ENCODE results near the gene MBP.

The MBP gene

DNA sequence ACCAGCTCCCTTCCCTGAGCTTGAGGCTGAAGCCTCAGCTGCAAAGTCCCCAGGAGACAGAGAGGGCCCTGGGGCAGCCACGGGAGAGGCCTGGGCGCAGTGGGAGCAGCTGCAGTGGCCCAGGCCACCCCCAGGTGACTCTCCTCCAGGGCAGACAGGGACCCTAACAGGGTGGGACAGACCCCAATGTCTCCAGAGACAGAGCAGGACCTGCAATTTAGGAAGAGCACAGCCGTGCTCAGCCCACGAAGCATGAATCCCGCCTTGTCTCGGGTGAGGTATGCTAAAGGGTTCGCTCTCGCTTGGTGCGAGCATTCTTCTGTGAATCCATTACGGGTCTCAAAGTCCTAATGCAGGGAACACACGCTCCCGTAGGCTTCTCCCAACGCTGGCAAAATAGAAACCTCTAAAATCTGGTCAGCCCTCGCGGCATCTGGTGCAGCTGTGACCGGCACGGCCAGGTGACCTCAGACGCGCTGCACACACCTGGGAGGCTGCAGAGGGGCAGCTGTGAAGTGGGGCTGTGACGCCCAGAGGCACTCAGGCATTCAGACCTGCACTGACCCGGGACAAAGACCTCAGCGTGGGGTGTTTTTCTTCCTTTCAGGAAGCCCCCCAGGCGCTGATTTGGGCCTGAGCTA is 12.6 kb downstream of the MBP start:
- Histone ChIP-seq H3K27me3 (ENCODE audit: insufficient read depth, poor library complexity, severe bottlenecking) (no peaks in the 10 kb centered on the region), H3K9me3 (ENCODE audit: severe bottlenecking) (no peaks in the 10 kb centered on the region), H3K36me3 (ENCODE audit: low read depth) (no peaks in the 10 kb centered on the region), H3K4me1 (ENCODE audit: insufficient read depth, poor library complexity, severe bottlenecking) (peaks cover 8% of the 10 kb centered on the region), H3K27ac (ENCODE audit: poor library complexity, severe bottlenecking) (no peak overlapping the region), H3K4me3 (ENCODE audit: severe bottlenecking) (no peak overlapping the region)
- DNase-seq (ENCODE audit: low spot score) (no peak), ATAC-seq (ENCODE audit: low read depth) (no peak)
- TF ChIP-seq, protein P1, sequence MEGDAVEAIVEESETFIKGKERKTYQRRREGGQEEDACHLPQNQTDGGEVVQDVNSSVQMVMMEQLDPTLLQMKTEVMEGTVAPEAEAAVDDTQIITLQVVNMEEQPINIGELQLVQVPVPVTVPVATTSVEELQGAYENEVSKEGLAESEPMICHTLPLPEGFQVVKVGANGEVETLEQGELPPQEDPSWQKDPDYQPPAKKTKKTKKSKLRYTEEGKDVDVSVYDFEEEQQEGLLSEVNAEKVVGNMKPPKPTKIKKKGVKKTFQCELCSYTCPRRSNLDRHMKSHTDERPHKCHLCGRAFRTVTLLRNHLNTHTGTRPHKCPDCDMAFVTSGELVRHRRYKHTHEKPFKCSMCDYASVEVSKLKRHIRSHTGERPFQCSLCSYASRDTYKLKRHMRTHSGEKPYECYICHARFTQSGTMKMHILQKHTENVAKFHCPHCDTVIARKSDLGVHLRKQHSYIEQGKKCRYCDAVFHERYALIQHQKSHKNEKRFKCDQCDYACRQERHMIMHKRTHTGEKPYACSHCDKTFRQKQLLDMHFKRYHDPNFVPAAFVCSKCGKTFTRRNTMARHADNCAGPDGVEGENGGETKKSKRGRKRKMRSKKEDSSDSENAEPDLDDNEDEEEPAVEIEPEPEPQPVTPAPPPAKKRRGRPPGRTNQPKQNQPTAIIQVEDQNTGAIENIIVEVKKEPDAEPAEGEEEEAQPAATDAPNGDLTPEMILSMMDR (IDR thresholded peaks at IDR 0.05; ENCODE audit: poor library complexity, severe bottlenecking) = no peak

DNA sequence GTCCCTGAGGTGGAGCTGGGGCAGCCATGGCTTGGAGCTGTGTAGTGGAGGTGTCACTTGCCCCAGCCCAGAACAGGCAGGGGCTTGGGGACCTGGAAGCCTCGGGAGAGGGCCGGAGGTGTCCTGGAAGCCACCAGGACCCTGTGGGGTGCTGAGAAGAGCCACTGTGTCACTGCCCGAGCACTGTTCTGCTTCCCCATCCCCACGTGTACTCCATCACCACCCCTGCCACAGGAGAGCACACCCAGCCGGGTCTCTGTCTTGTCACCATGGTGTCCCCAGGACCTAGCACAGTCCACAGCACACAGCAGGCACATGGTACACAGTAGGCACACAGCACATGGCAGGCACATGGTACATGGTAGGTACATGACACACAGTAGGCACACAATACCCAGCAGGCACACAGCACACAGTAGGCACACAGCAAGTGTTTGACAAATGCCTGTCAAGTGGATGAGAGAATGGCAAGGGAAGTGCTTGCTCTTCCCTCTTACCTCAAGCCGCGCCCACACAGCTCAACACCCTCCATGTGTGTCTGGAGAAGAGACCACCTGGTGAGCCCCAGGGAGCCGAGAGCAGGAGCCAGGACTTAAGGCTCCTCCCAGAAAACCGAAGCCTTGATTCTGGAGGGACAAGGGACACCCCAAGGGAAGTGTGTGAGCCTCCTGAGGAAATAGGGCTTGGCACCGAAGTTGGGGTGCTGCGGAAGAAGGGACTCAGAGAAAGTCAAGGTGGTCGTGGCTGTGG is 13.3 kb downstream of the MBP start:
- ATAC-seq (ENCODE audit: low read depth) (no peak), DNase-seq (ENCODE audit: low spot score) (no peak)
- Histone ChIP-seq H3K27me3 (ENCODE audit: insufficient read depth, poor library complexity, severe bottlenecking) (no peaks in the 10 kb centered on the region), H3K27ac (ENCODE audit: poor library complexity, severe bottlenecking) (no peak overlapping the region), H3K36me3 (ENCODE audit: low read depth) (no peaks in the 10 kb centered on the region), H3K4me1 (ENCODE audit: insufficient read depth, poor library complexity, severe bottlenecking) (peaks cover 8% of the 10 kb centered on the region), H3K4me3 (ENCODE audit: severe bottlenecking) (no peak overlapping the region), H3K9me3 (ENCODE audit: severe bottlenecking) (no peaks in the 10 kb centered on the region)
- TF ChIP-seq, protein P1 (IDR thresholded peaks at IDR 0.05; ENCODE audit: poor library complexity, severe bottlenecking) = no peak

GRCh38 chr18:77118256-77119090 is 14.1 kb downstream of the MBP start:
- DNase-seq (ENCODE audit: low spot score) = no peak
- Histone ChIP-seq H3K27ac (ENCODE audit: poor library complexity, severe bottlenecking) (no peak overlapping the region), H3K27me3 (ENCODE audit: insufficient read depth, poor library complexity, severe bottlenecking) (no peaks in the 10 kb centered on the region), H3K9me3 (ENCODE audit: severe bottlenecking) (no peaks in the 10 kb centered on the region), H3K4me1 (ENCODE audit: insufficient read depth, poor library complexity, severe bottlenecking) (peaks cover 16% of the 10 kb centered on the region), H3K36me3 (ENCODE audit: low read depth) (0 out of 2 replicates have a peak, but pooled peaks cover under 1% of the 10 kb centered on the region), H3K4me3 (ENCODE audit: severe bottlenecking) (no peak overlapping the region)
- ATAC-seq (ENCODE audit: low read depth) = no peak
- TF ChIP-seq, protein P1 (IDR thresholded peaks at IDR 0.05; ENCODE audit: poor library complexity, severe bottlenecking) = no peak

- ATAC-seq (ENCODE audit: low read depth) (no peak), DNase-seq (ENCODE audit: low spot score) (no peak)
- no peaks in the 10 kb centered on the region for H3K27me3 ChIP-seq (ENCODE audit: insufficient read depth, poor library complexity, severe bottlenecking)
- peak overlapping the region; percentile 88 for H3K27ac ChIP-seq (ENCODE audit: poor library complexity, severe bottlenecking)
- TF ChIP-seq, protein P1 (IDR thresholded peaks at IDR 0.05; ENCODE audit: poor library complexity, severe bottlenecking) = no peak
- H3K4me3 ChIP-seq (ENCODE audit: severe bottlenecking) = no peak overlapping the region
- no peaks in the 10 kb centered on the region for H3K9me3 ChIP-seq (ENCODE audit: severe bottlenecking)
- H3K36me3 ChIP-seq (ENCODE audit: low read depth) = 0 out of 2 replicates have a peak, but pooled peaks cover 4% of the 10 kb centered on the region
- peaks cover 25% of the 10 kb centered on the region for H3K4me1 ChIP-seq (ENCODE audit: insufficient read depth, poor library complexity, severe bottlenecking)
Observed at GRCh38 chr18:77116201-77117080, 16.1 kb downstream of the MBP start.
